ENCODE results near the gene HAO2. TPM values are rescaled to one million over a fixed set of nuclear protein-coding genes. Genes with fewer than 3 reads are reported as not detected.

HAO2 gene
- total RNA-seq, result 1 to 10 TPM in 1 of 2 donors, not detected in 1; 10.0 TPM

DNA sequence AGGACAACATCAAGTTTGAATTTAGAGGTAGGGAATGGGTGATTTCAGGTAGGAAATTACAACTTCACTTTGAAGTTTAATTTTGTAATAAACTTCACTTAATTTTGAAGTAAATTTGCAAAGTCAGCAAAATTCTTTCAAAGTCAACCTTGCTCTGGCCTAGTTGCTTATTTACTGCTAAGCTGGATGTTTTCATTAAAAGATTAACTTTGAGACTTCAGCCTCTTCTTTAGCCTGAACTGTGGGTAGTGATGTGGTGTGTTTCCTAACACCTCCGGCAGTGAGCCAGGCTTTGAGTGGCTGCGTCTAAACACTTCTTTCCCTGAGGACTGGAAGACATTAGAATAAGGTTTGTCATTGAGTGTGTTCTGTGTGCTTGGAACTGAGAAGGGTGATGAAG lies at the start of gene HAO2:
HAO2 (plus strand) TSS at position 232 of the 400 bp plus-strand sequence. CDS start 12,301 bp downstream, outside the sequence.

DNA sequence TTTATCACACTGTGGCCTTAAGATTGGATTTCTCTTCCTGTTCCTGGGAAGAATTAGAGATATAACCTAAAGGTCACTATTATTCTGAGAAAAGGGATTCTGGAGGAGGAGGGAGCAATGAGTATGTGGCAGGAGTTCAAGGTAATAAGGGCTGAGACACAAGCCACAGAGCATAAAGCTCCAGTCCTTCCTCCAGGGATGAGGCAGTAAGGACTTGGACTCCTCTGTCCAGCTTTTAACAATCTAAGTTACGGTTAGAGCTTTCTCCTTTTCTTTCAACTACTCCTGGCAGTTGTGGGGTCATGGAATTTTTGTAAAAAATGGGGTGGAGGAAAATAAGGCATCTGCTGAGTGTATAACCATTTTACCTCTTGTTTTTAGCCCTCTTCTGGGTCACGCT lies 46.4 kb downstream of the HAO2 start, which contains the start of gene HSD3B2:
HSD3B2 (plus strand) TSS at position 201 of the 400 bp plus-strand sequence. CDS start 270 bp downstream, outside the sequence.

Small RNAs within 50 kb of the gene (small RNA-seq; reads per million reads assigned to genes)
- gene RNU1-75P, result 0.81 to 4.8 reads per million in 2 donors

Other genes starting within 250 kb of the HAO2 start
- 10 to 100 TPM; 15.3 to 16.9 TPM for gene WARS2, start 228.1 kb upstream of the HAO2 start, total RNA-seq
- gene HSD3B2, start 46.4 kb downstream of the HAO2 start, total RNA-seq, result under 1 TPM in 1 of 2 donors, not detected in 1; 0.69 TPM
- not detected for gene HSD3B1, start 138.4 kb downstream of the HAO2 start, total RNA-seq